Measurements from ENCODE around the gene MRC1.

MRC1 gene

DNA sequence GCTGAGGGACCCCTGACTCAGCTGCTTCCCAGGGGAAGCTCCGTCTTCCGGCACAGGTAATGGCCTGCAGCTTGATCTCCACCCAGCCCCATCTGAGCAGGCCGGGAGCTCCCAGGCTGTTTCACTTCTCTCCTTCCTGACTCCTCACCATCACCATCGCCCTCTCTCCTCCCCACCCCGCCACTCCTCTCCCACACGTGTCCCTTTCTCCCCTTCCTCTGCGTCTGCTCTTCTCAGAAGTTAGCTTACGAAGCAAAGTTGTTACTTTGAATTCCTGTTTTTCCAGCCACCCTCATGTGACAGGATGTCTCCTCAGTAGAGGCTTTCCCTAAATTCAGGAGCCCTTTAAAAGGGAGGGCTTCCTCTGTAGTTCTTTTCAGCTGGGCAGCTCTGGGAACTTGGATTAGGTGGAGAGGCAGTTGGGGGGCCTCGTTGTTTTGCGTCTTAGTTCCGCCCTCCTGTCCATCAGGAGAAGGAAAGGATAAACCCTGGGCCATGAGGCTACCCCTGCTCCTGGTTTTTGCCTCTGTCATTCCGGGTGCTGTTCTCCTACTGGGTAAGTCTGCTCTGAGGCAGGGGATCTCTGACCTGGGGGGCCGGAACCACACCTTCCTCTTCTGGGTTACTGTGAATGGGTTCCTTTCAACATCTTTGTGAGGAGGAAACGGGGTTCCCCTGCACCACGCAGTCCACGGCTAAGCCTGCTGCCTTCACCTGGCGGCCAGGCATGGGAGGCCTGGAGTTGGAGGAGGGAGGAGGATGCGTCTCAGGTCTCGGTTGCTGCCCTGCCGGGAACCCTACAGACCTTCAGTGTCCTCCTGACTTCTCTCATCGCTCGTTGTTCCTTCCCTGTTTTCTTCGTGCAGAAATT is at the start of gene MRC1:
TSS of gene MRC1 (plus strand) at position 378 of the 871 bp plus-strand sequence. CDS start at position 496, 118 bp downstream.
- DNase-seq: no peak

DNA sequence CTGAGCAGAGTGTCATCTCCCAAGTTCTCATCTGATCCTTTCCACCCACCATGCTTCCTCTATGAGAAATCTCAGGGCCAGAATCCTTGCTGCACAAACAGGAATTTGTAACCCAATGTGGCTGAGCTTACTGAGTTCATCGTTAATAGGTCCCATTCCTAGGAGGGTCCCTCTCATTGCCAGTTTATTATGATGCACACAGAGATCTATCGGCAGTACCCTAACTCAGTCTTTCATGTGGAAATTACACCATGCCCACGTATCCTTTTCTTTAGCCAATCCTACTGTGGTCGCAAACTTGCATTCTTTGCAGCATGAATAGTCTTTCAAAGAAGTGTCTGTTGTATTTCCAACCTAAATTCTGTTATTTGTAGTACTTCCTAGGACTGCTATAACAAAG is 45.0 kb upstream of the MRC1 start:
- no peak for DNase-seq

GRCh38 chr10:17765602-17766001 is 43.5 kb upstream of the MRC1 start:
- no peak for DNase-seq

DNA sequence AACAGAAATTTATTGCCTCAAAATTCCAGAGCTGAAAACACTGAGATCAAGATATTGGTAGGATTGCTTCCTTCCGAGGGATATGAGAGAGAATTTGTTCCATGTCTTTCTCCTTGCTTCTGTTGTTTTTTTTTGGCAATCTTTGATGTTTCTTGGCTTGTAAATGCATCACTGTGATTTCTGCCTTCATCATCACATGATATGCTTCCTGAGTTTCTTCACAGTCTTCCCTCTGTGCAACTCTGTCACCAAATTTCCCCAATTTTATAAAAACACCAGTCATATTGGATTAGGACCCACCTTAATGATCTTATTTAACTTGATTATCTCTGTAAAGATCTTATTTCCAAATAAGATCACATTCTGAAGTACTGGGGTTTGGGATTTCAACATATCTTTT is 42.4 kb upstream of the MRC1 start:
- no peak for DNase-seq

GRCh38 chr10:17768496-17768895 is 40.7 kb upstream of the MRC1 start:
- no peak for DNase-seq

DNA sequence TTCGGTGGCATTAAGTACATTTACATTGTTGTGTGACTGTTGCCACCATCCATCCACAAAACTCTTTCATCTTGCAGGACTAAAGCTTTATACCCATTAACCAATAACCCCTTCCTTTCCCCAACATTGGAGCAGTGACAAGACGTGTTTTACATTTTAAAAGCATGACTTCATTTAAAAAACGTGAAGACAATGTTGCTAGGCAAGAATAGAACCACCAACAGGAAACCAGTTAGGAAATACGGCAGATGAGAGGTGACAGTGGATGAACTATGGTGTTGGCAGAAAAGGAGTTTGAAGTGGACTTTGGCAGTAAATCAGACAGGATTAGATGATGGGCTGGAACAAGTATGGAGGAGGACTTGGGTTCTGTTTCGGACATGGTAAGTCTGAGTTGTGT is 40.2 kb upstream of the MRC1 start:
- DNase-seq: no peak

GRCh38 chr10:17771017-17771416 is 38.1 kb upstream of the MRC1 start:
- no peak for DNase-seq

GRCh38 chr10:17779784-17780183 is 29.4 kb upstream of the MRC1 start:
- no peak for DNase-seq

GRCh38 chr10:17780727-17781126 is 28.4 kb upstream of the MRC1 start:
- DNase-seq: no peak

DNA sequence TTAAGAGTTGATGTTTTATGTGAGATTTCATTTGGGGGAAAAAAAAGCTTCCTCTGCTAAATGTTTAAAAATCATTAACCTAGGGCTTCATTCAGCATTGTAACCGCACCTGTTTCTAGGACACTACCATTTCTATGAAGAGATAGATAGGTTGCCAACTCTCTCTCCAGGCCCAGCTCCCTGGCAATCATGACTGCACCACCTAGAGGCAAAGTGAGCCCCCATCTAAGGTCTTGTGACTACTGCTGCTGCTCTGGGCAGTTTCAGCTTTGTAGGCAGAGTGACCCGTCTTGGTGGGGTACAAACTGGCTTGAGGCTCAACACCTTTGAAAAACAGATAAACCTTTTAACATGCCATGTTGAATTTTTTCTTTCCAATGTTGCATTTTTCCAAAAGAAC is 27.3 kb upstream of the MRC1 start:
- no peak for DNase-seq

GRCh38 chr10:17782921-17783665 is 26.1 kb upstream of the MRC1 start:
- DNase-seq: no peak

GRCh38 chr10:17783751-17784150 is 25.4 kb upstream of the MRC1 start:
- no peak for DNase-seq

DNA sequence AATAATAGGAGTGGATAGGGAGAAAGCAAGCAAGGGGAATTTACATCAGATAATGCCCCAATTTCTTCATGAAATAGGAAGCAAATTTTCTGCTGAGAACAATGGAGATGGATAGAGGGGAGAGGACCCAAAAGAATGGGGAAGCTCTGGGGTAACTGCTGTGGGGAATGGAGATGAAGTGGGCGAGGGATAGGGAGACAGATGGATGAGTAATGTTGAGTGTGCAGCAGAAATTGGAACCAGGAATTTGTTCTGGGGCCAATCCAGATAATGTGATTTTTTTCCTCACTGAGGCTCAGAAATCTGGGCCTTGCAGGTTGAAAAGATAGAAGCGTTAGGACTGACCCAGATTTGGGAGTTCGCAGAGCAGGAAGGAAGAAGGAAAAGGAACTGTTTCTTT is 24.5 kb upstream of the MRC1 start:
- no peak for DNase-seq

GRCh38 chr10:17785276-17785930 is 23.7 kb upstream of the MRC1 start:
- no peak for DNase-seq

DNA sequence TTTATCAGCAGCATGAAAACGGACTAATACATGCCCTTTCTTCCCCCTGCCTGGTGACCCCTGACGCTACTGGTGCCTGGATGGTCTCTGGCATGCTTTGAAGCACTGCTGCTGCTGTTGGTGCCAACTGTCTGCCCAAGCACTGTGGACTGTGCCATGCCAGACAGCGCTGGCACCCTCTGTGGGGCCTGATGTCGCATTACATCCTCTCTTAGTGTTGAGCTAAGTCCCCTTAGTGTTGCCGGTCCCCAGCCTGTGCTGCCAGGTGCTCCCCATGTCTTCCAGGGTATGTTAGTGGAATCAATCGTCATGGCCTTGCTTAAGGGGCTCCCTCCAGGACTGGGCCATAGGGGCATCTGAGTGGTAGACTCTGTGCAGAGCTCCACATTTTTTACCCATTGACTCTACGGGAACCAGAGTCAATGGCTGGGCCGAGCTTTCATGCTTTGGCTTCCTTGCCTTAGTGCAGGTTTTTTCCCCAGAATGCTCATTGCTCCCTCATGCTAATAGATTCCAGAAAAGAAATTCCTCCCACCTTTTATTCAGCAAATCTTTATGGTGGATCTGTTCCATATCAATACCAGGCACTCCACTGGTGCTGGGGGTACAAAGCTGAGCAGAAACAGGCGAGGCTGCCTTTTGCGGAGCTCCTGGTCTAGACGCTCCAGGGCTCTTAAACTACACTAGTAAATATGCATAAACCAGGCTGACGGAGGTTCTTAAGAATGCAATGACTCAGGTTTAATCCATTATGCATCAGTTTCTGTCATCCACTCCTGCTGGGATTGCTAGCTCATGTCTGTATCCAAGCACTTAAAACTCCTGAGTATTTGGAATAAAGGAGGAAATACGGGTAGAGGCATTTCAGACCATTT is 21.8 kb upstream of the MRC1 start:
- DNase-seq: no peak

DNA sequence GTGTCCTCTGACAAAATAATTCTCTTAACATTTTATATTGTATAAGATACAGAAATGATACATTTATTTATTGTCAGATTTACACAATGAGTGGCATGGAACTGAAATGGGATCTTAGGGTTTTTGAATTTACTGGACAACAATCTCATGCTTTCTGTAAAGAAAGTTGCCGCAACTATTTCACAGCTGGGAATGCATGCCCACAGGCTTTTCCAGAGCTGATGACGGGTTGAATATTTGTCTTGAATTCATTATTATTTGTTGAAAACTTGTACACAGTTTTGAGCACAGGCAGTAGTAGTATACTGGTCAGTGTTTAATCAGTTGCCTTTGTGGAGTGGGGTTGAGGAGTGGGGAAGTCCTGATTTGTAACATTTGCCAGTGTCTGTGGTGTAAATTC is 20.5 kb upstream of the MRC1 start:
- no peak for DNase-seq

DNA sequence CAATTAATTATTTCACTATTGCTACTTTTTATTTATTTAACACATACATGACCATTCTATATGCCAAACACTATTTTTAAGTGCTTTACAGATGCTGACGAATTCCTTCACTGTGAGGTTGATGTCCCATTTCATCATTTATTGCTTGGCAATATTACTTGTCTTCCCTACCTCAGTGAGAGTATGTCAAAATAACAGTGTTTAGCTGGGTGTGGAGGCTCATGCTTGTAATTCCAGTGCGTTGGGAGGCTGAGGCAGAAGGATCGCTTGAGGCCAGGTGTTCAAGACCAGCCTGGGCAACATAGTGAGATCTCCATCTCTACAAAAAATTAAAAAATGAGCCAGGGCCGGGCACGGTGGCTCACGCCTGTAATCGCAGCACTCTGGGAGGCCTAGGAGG is 19.8 kb upstream of the MRC1 start:
- DNase-seq: no peak

DNA sequence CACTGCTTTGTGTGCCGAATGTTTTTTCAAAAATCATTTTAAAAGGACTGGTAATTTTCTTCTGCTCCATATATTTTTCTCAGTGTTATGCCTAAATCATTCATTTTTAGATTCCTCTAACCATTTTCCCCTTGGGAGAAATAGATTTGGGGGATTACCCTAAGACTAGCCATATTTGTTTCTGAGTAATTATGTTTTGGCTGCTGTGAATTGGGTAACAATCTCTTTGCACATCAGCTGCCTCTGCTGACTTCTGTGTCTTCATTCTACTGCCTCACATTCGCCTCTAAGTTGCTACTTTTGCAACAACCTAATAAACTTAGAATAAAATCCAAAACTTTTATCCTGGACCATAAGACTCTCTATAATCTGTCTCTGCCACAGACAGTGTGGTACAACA is 18.5 kb upstream of the MRC1 start:
- DNase-seq: no peak

- DNase-seq: no peak
Observed at GRCh38 chr10:17792991-17793390, 16.2 kb upstream of the MRC1 start.

DNA sequence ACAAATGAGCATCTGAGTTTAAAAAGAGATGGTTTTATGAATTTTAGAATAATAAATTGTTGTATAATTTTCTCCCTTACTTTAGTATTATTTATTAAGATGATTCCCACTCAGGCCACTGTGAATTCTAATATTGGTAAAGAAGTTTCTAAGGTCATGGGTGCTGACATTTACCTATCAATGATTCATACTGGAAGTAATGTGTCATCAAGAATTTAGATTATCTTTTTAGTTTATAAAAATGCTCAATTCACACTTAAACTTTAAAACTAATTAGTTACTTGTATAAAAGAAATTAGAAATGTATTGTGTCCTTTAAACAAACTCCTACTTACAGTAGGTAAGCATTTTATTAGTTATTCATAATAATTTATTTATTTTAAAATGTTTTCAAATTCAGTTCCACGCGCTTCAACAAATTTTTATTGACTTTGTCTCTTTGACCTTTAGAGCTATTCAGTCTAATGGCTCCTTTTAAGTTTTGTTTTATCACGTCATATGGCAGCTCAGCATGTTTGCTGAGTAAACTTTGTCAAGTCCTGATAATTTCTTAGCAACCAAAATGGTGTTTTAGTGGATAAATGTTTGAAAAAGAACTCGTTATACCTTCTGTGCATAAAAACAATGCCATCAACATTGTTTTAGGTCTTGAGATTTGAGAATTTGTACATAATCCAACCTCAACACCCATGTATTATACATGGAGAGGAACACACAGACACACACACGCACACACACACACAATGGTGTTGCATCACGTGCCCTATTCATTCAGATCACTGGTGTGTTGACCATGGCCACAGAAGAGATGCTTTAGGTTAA is 15.1 kb upstream of the MRC1 start:
- no peak for DNase-seq

DNA sequence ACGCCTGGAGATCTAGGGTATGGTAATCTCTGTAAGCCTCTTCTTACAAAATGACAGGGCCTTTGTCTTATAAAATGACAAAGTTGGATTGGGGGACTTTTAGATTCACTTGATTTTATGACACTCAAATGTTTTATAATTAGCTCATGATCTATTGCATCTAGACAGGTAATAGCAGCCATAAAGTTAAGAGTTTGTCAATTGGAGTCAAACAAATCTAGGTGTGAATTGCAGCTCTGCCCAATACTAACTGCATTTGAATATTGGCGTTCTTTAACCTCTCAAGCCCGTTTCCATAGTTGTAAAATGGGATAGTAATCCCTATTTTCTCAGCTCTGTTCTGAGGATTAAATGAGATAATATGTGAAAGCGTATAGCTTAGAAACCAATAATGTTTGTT is 14.1 kb upstream of the MRC1 start:
- no peak for DNase-seq

All from activated CD4-positive, alpha-beta T cell treated with anti-CD3 and anti-CD28 coated beads for 48 hours (primary cell).